HEK293 (cell line): Measurements from ENCODE around the gene JCHAIN.

ENCODE experiments used
- CTCF ChIA-PET: fragments of 350-600 bp; formaldehyde crosslinking; extraction: SDS; loops from one replicate; lab custom pipeline; 2021; ENCODE audit warnings: antibody characterized with exemption; lab: Yijun Ruan, JAX
- POLR2A ChIA-PET: fragments of 300-600 bp; formaldehyde crosslinking; extraction: SDS; loops from one replicate; lab custom pipeline; 2020; ENCODE audit warnings: antibody characterized with exemption, inconsistent platforms; lab: Yijun Ruan, JAX
- H3K27ac ChIP-seq: fragments of 200-500 bp; sonication (Bioruptor generic); 2 replicates; pipeline ENCODE4 v1.5.1; 2014; ENCODE audit warnings: low read depth, low read length, control low read depth, inconsistent platforms; ENCODE audit errors: extremely low read depth
- H3K36me3 ChIP-seq, 2 experiments: fragments of 200-500 bp in 1 of 2; sonication (Bioruptor generic) in 1 of 2; 1 replicate in 1 of 2; 2 replicates in 1 of 2; pipeline ENCODE4 v1.5.1; 2014 to 2017; ENCODE audit warnings: inconsistent platforms in 2 of 2, low read length in 2 of 2; ENCODE audit not compliant: control insufficient read depth in 2 of 2, insufficient read depth in 1 of 2
- H3K4me1 ChIP-seq: fragments of 200-500 bp; sonication (Bioruptor generic); 2 replicates; pipeline ENCODE4 v1.5.1; 2014; ENCODE audit warnings: mild to moderate bottlenecking, low read length, inconsistent platforms; ENCODE audit not compliant: control insufficient read depth, insufficient read depth
- H3K4me3 ChIP-seq: 2 replicates; pipeline ENCODE4 v1.5.1; 2011; ENCODE audit warnings: low read depth, mild to moderate bottlenecking, control low read depth, low read length, moderate library complexity
- H3K9me3 ChIP-seq: fragments of 200-500 bp; sonication (Bioruptor generic); 2 replicates; pipeline ENCODE4 v1.5.1; 2014; ENCODE audit warnings: low read depth, low read length, inconsistent platforms; ENCODE audit not compliant: control insufficient read depth, insufficient read depth
- FEZF1 ChIP-seq: fragments of 450-650 bp; formaldehyde crosslinking; IDR thresholded peaks from 2 replicates; pipeline ENCODE4 v1.5.1; 2016; ENCODE audit warnings: missing biosample characterization, missing genetic modification characterization
- GLI4 ChIP-seq: fragments of 450-650 bp; formaldehyde crosslinking; IDR thresholded peaks from 2 replicates; pipeline ENCODE4 v1.5.1; 2016; ENCODE audit warnings: missing biosample characterization, missing genetic modification characterization
- ZBTB21 ChIP-seq: fragments of 450-650 bp; formaldehyde crosslinking; IDR thresholded peaks from 2 replicates; pipeline ENCODE4 v1.5.1; 2017; ENCODE audit warnings: missing biosample characterization, missing genetic modification characterization
- ZBTB48 ChIP-seq: fragments of 450-650 bp; formaldehyde crosslinking; IDR thresholded peaks from 2 replicates; pipeline ENCODE4 v1.5.1; 2016; ENCODE audit warnings: missing biosample characterization, missing genetic modification characterization
- ZBTB49 ChIP-seq: fragments of 450-650 bp; formaldehyde crosslinking; IDR thresholded peaks from 2 replicates; pipeline ENCODE4 v1.5.1; 2016; ENCODE audit warnings: missing biosample characterization, missing genetic modification characterization, low read depth
- ZFP41 ChIP-seq: fragments of 450-650 bp; formaldehyde crosslinking; IDR thresholded peaks from 2 replicates; pipeline ENCODE4 v1.5.1; 2016; ENCODE audit warnings: missing biosample characterization, missing genetic modification characterization, borderline replicate concordance
- ZNF112 ChIP-seq: fragments of 450-650 bp; formaldehyde crosslinking; IDR thresholded peaks from 2 replicates; pipeline ENCODE4 v1.5.0; 2017; ENCODE audit warnings: missing biosample characterization, missing genetic modification characterization
- ZNF174 ChIP-seq: fragments of 450-650 bp; formaldehyde crosslinking; IDR thresholded peaks from 2 replicates; pipeline ENCODE4 v1.5.0; 2017; ENCODE audit warnings: missing biosample characterization, mild to moderate bottlenecking, missing genetic modification characterization
- ZNF223 ChIP-seq: fragments of 450-650 bp; formaldehyde crosslinking; IDR thresholded peaks from 2 replicates; pipeline ENCODE4 v1.5.1; 2016; ENCODE audit warnings: missing biosample characterization, missing genetic modification characterization
- ZNF248 ChIP-seq: fragments of 450-650 bp; formaldehyde crosslinking; IDR thresholded peaks from 2 replicates; pipeline ENCODE4 v1.5.1; 2017; ENCODE audit warnings: missing biosample characterization, missing genetic modification characterization
- ZNF266 ChIP-seq: fragments of 450-650 bp; formaldehyde crosslinking; IDR thresholded peaks from 2 replicates; pipeline ENCODE4 v1.5.1; 2016; ENCODE audit warnings: missing biosample characterization, missing genetic modification characterization, low read depth
- ZNF335 ChIP-seq: fragments of 450-650 bp; formaldehyde crosslinking; conservative IDR thresholded peaks from 2 replicates; pipeline ENCODE4 v1.5.1; 2016; ENCODE audit warnings: missing biosample characterization, missing genetic modification characterization
- ZNF354C ChIP-seq: fragments of 450-650 bp; formaldehyde crosslinking; IDR thresholded peaks from 2 replicates; pipeline ENCODE4 v1.5.1; 2016; ENCODE audit warnings: missing biosample characterization, missing genetic modification characterization, low read depth, borderline replicate concordance
- ZNF404 ChIP-seq: fragments of 450-650 bp; formaldehyde crosslinking; IDR thresholded peaks from 2 replicates; pipeline ENCODE4 v1.5.1; 2017; ENCODE audit warnings: missing biosample characterization, missing genetic modification characterization
- ZNF529 ChIP-seq: fragments of 450-650 bp; formaldehyde crosslinking; IDR thresholded peaks from 2 replicates; pipeline ENCODE4 v1.5.1; 2017; ENCODE audit warnings: missing genetic modification characterization, missing biosample characterization; ENCODE audit not compliant: insufficient replicate concordance
- ZNF600 ChIP-seq: fragments of 450-650 bp; formaldehyde crosslinking; IDR thresholded peaks from 2 replicates; pipeline ENCODE4 v1.5.1; 2016; ENCODE audit warnings: missing biosample characterization, missing genetic modification characterization
- ZNF629 ChIP-seq: fragments of 450-650 bp; formaldehyde crosslinking; IDR thresholded peaks from 2 replicates; pipeline ENCODE4 v1.5.1; 2017; ENCODE audit warnings: missing biosample characterization, missing genetic modification characterization
- ZNF654 ChIP-seq: fragments of 450-650 bp; formaldehyde crosslinking; IDR thresholded peaks from 2 replicates; pipeline ENCODE4 v1.5.1; 2016; ENCODE audit warnings: low read depth, missing biosample characterization, missing genetic modification characterization
- ZNF664 ChIP-seq: fragments of 450-650 bp; formaldehyde crosslinking; IDR thresholded peaks from 2 replicates; pipeline ENCODE4 v1.5.1; 2016; ENCODE audit warnings: missing biosample characterization, missing genetic modification characterization

The JCHAIN gene

GRCh38 chr4:70709611-70710205, 43.4 kb upstream of the JCHAIN start:
- H3K27ac ChIP-seq = no peak overlapping the region
- no peak overlapping the region for H3K4me3 ChIP-seq
- ChIA-PET POLR2A (no interaction called here), CTCF (no interaction called here)
- H3K36me3 ChIP-seq = no peaks in the 10 kb centered on the region
- TF ChIP-seq ZNF664 (no peak), GLI4 (tag by site-specific recombination) (no peak), ZNF654 (tag by site-specific recombination) (no peak), ZBTB49 (tag by site-specific recombination) (no peak), ZFP41 (tag by site-specific recombination) (no peak), ZNF354C (no peak), ZNF266 (no peak), ZNF223 (tag by site-specific recombination) (no peak), ZNF248 (tag by site-specific recombination) (no peak), ZNF404 (tag by site-specific recombination) (no peak), ZNF174 (tag by site-specific recombination) (no peak), ZBTB21 (tag by site-specific recombination) (no peak), ZNF529 (tag by site-specific recombination) (no peak)
- 0 out of 2 replicates have a peak, but pooled peaks cover 2% of the 10 kb centered on the region for H3K4me1 ChIP-seq
- no peaks in the 10 kb centered on the region for H3K9me3 ChIP-seq

- ChIA-PET POLR2A (interaction anchor here (1.3 kb wide), 2 partner anchors 15 to 18 kb away, joined by 3 to 4 read pairs; partner anchors contain the start of genes RUFY3 and UTP3), CTCF (interaction anchor here (0.6 to 1.7 kb wide), 3 partner anchors 17 to 23 kb away, joined by 3 to 7 read pairs (median 3); no protein-coding TSS in a partner anchor)
- H3K4me3 ChIP-seq = peak overlapping the region; percentile 66
- H3K27ac ChIP-seq = no peak overlapping the region
- H3K4me1 ChIP-seq = peaks cover 3% of the 10 kb centered on the region; the same call in 1 of the 2 replicates
- no peaks in the 10 kb centered on the region for H3K9me3 ChIP-seq
- H3K36me3 ChIP-seq = no peaks in the 10 kb centered on the region
- TF ChIP-seq ZBTB48 (tag by site-specific recombination) (no peak), ZNF600 (tag by site-specific recombination) (peak; percentile 65; the same call in 1 of the 2 replicates), ZNF629 (tag by site-specific recombination) (no peak)
These were observed 40.2 kb upstream of the JCHAIN start for GRCh38 chr4:70706516-70706915.

- Histone ChIP-seq H3K9me3 (no peaks in the 10 kb centered on the region), H3K4me1 (peaks cover 3% of the 10 kb centered on the region; the same call in 1 of the 2 replicates), H3K4me3 (peak overlapping the region; percentile 66), H3K27ac (peak overlapping the region; percentile 95), H3K36me3 (no peaks in the 10 kb centered on the region)
- CTCF ChIA-PET = interaction anchor here (0.6 to 1.7 kb wide), 4 partner anchors 16 to 325 kb away, joined by 3 to 7 read pairs (median 3); no protein-coding TSS in a partner anchor
- TF ChIP-seq ZNF112 (tag by site-specific recombination) = no peak
- TF ChIP-seq ZNF335 (tag by site-specific recombination) = peak; percentile 66
- no peak for TF ChIP-seq FEZF1 (tag by site-specific recombination)
- POLR2A ChIA-PET = interaction anchor here (1.3 kb wide), 2 partner anchors 16 to 17 kb away, joined by 3 to 4 read pairs; partner anchors contain the start of genes RUFY3 and UTP3
These were observed 39.7 kb upstream of the JCHAIN start for GRCh38 chr4:70706044-70706461.
